Neutrophil (primary cell): ENCODE data around the gene FBXO47.

Experiments
- H3K27ac ChIP-seq: fragments of 200-600 bp; sonication (generic); 2 replicates; pipeline ENCODE4 v1.5.1; 2016; ENCODE audit warnings: mild to moderate bottlenecking, moderate library complexity
- H3K27me3 ChIP-seq: fragments of 200-600 bp; sonication (generic); 2 replicates; pipeline ENCODE4 v1.6.0; 2016; ENCODE audit warnings: mild to moderate bottlenecking
- H3K36me3 ChIP-seq: fragments of 200-600 bp; sonication (generic); 2 replicates; pipeline ENCODE4 v1.5.1; 2017
- H3K4me1 ChIP-seq, 2 experiments: fragments of 200-600 bp in 1 of 2; sonication (generic) in 1 of 2; 1 replicate in 1 of 2; 2 replicates in 1 of 2; pipeline versions ENCODE4 v1.5.1 to v1.6.1; 2013 to 2016; ENCODE audit warnings: low read depth in 1 of 2, low read length in 1 of 2, mild to moderate bottlenecking in 1 of 2, moderate library complexity in 1 of 2; ENCODE audit not compliant: control insufficient read depth in 1 of 2, insufficient read depth in 1 of 2
- H3K4me3 ChIP-seq, 2 experiments: fragments of 200-600 bp in 1 of 2; sonication (generic) in 1 of 2; 1 replicate in 1 of 2; 2 replicates in 1 of 2; pipeline ENCODE4 v1.5.1; 2013 to 2016; ENCODE audit warnings: low read depth in 1 of 2, low read length in 1 of 2, mild to moderate bottlenecking in 1 of 2, moderate library complexity in 1 of 2
- H3K9me3 ChIP-seq: fragments of 200-600 bp; sonication (generic); 2 replicates; pipeline ENCODE4 v1.5.1; 2016
- CTCF ChIP-seq: fragments of 200-600 bp; sonication (generic); IDR thresholded peaks from 2 replicates; pipeline ENCODE4 v1.5.1; 2016; ENCODE audit warnings: antibody characterized with exemption

Gene FBXO47

GRCh38 chr17:39001703-39002637, 34.8 kb upstream of the FBXO47 start:
- peaks cover 4% of the 10 kb centered on the region for H3K27me3 ChIP-seq
- no peaks in the 10 kb centered on the region for H3K9me3 ChIP-seq
- peak overlapping the region in 1 of 2 experiments; percentile 38 for H3K4me3 ChIP-seq
- peaks cover 12 to 21% of the 10 kb centered on the region in 2 experiments for H3K4me1 ChIP-seq
- peak overlapping the region; percentile 71 for H3K27ac ChIP-seq
- no peaks in the 10 kb centered on the region for H3K36me3 ChIP-seq
- no peak for TF ChIP-seq CTCF

- H3K27ac ChIP-seq: no peak overlapping the region
Observed at GRCh38 chr17:39000021-39000601, 32.9 kb upstream of the FBXO47 start.

GRCh38 chr17:38996660-38997337, 29.6 kb upstream of the FBXO47 start:
- H3K9me3 ChIP-seq: no peaks in the 10 kb centered on the region
- TF ChIP-seq CTCF: no peak

More at GRCh38 chr17:39000021-39000601, 32.9 kb upstream of the FBXO47 start:
- Histone ChIP-seq H3K9me3 (no peaks in the 10 kb centered on the region), H3K4me3 (no peak overlapping the region), H3K4me1 (peaks cover 12 to 21% of the 10 kb centered on the region in 2 experiments), H3K27me3 (no peaks in the 10 kb centered on the region), H3K36me3 (no peaks in the 10 kb centered on the region)
- TF ChIP-seq CTCF: no peak

GRCh38 chr17:38994026-38994425, 26.8 kb upstream of the FBXO47 start:
- H3K4me1 ChIP-seq: no peaks in the 10 kb centered on the region
- TF ChIP-seq CTCF: no peak
- no peak overlapping the region for H3K27ac ChIP-seq
- no peaks in the 10 kb centered on the region for H3K27me3 ChIP-seq
- no peaks in the 10 kb centered on the region for H3K9me3 ChIP-seq
- H3K36me3 ChIP-seq: no peaks in the 10 kb centered on the region
- H3K4me3 ChIP-seq: no peak overlapping the region

More at GRCh38 chr17:38996660-38997337, 29.6 kb upstream of the FBXO47 start:
- H3K4me3 ChIP-seq: no peak overlapping the region
- peaks cover 2% of the 10 kb centered on the region in 2 experiments for H3K4me1 ChIP-seq
- no peaks in the 10 kb centered on the region for H3K27me3 ChIP-seq
- H3K27ac ChIP-seq: no peak overlapping the region
- H3K36me3 ChIP-seq: no peaks in the 10 kb centered on the region

- no peaks in the 10 kb centered on the region for H3K9me3 ChIP-seq
- H3K27ac ChIP-seq: no peak overlapping the region
- H3K27me3 ChIP-seq: no peaks in the 10 kb centered on the region
- no peaks in the 10 kb centered on the region for H3K36me3 ChIP-seq
- H3K4me1 ChIP-seq: no peaks in the 10 kb centered on the region
- TF ChIP-seq CTCF: no peak
- no peak overlapping the region for H3K4me3 ChIP-seq
Observed at GRCh38 chr17:38984666-38985065, 17.5 kb upstream of the FBXO47 start.
